Stomach smooth muscle (tissue), 2 donors: ENCODE measurements around the gene PARP4.
"Not testable (repeated sequence)": the region's sequence is repeated elsewhere in the genome, so short reads cannot be mapped to it uniquely, and the experiment has no call there.

Experiments
- H3K27ac ChIP-seq: one replicate; pipeline ENCODE4 v1.7.0; 2013; ENCODE audit warnings: mild to moderate bottlenecking, low read length, inconsistent platforms
- H3K27me3 ChIP-seq, 2 donors: one replicate each; pipeline ENCODE4 v1.7.0; 2013; ENCODE audit warnings: low read length in 2 of 2; ENCODE audit not compliant: insufficient read depth in 2 of 2, control insufficient read depth in 1 of 2
- H3K36me3 ChIP-seq, 2 donors: one replicate each; pipeline ENCODE4 v1.7.0; 2013; ENCODE audit warnings: low read length in 2 of 2; ENCODE audit not compliant: control insufficient read depth in 2 of 2, insufficient read depth in 2 of 2
- H3K4me1 ChIP-seq: one replicate; pipeline ENCODE4 v1.7.0; 2013; ENCODE audit warnings: low read length; ENCODE audit not compliant: control insufficient read depth, insufficient read depth
- H3K4me3 ChIP-seq, 2 donors: one replicate each; pipeline ENCODE4 v1.7.0; 2013; ENCODE audit warnings: low read length in 2 of 2
- H3K9ac ChIP-seq, 2 donors: one replicate each; pipeline ENCODE4 v1.7.0; 2013; ENCODE audit warnings: low read length in 2 of 2, mild to moderate bottlenecking in 1 of 2
- H3K9me3 ChIP-seq, 2 donors: one replicate each; pipeline ENCODE4 v1.7.0; 2013; ENCODE audit warnings: low read length in 2 of 2; ENCODE audit not compliant: control insufficient read depth in 2 of 2
- donor health status: healthy.
- donor health status: Pancreatic carcinoma.

Gene PARP4

GRCh38 chr13:24529478-24529877 lies 16.9 kb upstream of the PARP4 start:
- Histone ChIP-seq H3K27me3 (peaks cover 0 to 7% of the 10 kb centered on the region in 2 donors), H3K4me1 (no peaks in the 10 kb centered on the region), H3K36me3 (no peaks in the 10 kb centered on the region), H3K27ac (no peak overlapping the region), H3K9me3 (no peaks in the 10 kb centered on the region), H3K9ac (no peak overlapping the region), H3K4me3 (no peak overlapping the region)

GRCh38 chr13:24528816-24529398 lies 16.3 kb upstream of the PARP4 start:
- no peaks in the 10 kb centered on the region for H3K9me3 ChIP-seq
- H3K4me1 ChIP-seq: no peaks in the 10 kb centered on the region
- H3K36me3 ChIP-seq: no peaks in the 10 kb centered on the region
- H3K4me3 ChIP-seq: no peak overlapping the region
- H3K27ac ChIP-seq: no peak overlapping the region
- no peak overlapping the region for H3K9ac ChIP-seq
- peaks cover 0 to 7% of the 10 kb centered on the region in 2 donors for H3K27me3 ChIP-seq

GRCh38 chr13:24527266-24527775 lies 14.7 kb upstream of the PARP4 start:
- no peaks in the 10 kb centered on the region for H3K4me1 ChIP-seq
- no peaks in the 10 kb centered on the region for H3K9me3 ChIP-seq
- no peak overlapping the region for H3K9ac ChIP-seq
- H3K27ac ChIP-seq: no peak overlapping the region
- H3K4me3 ChIP-seq: no peak overlapping the region
- H3K27me3 ChIP-seq: peaks cover 0 to 7% of the 10 kb centered on the region in 2 donors
- H3K36me3 ChIP-seq: no peaks in the 10 kb centered on the region

GRCh38 chr13:24520733-24521132 lies 8.2 kb upstream of the PARP4 start:
- H3K9ac ChIP-seq: no peak overlapping the region
- no peaks in the 10 kb centered on the region for H3K36me3 ChIP-seq
- no peak overlapping the region for H3K4me3 ChIP-seq
- H3K4me1 ChIP-seq: no peaks in the 10 kb centered on the region
- H3K27me3 ChIP-seq: no peaks in the 10 kb centered on the region
- no peaks in the 10 kb centered on the region for H3K9me3 ChIP-seq
- no peak overlapping the region for H3K27ac ChIP-seq

- Histone ChIP-seq H3K4me1 (peaks cover 2% of the 10 kb centered on the region), H3K27me3 (no peaks in the 10 kb centered on the region), H3K27ac (no peak overlapping the region), H3K4me3 (no peak overlapping the region), H3K9ac (no peak overlapping the region), H3K36me3 (no peaks in the 10 kb centered on the region), H3K9me3 (no peaks in the 10 kb centered on the region)
These were observed 4.3 kb upstream of the PARP4 start for GRCh38 chr13:24516919-24517318.

- H3K9me3 ChIP-seq: no peaks in the 10 kb centered on the region
- peaks cover 14% of the 10 kb centered on the region for H3K4me1 ChIP-seq
- peak overlapping the region; percentile 81 for H3K27ac ChIP-seq
- H3K9ac ChIP-seq: peak overlapping the region; percentile 69 to 87
- peak overlapping the region; percentile 94 to 95 for H3K4me3 ChIP-seq
- no peaks in the 10 kb centered on the region for H3K36me3 ChIP-seq
- H3K27me3 ChIP-seq: no peaks in the 10 kb centered on the region
These were observed 283 bp upstream of the PARP4 start for GRCh38 chr13:24512908-24513213.

GRCh38 chr13:24511816-24512196 lies 772 bp downstream of the PARP4 start:
- Histone ChIP-seq H3K27ac (peak overlapping the region; percentile 81), H3K36me3 (no peaks in the 10 kb centered on the region), H3K9ac (peak overlapping the region; percentile 69 to 87), H3K4me3 (peak overlapping the region; percentile 94 to 95), H3K4me1 (peaks cover 14% of the 10 kb centered on the region), H3K9me3 (no peaks in the 10 kb centered on the region), H3K27me3 (no peaks in the 10 kb centered on the region)

- H3K27ac ChIP-seq: peak overlapping the region; percentile 81
- H3K9me3 ChIP-seq: no peaks in the 10 kb centered on the region
- peak overlapping the region; percentile 69 to 87 for H3K9ac ChIP-seq
- no peaks in the 10 kb centered on the region for H3K36me3 ChIP-seq
- peak overlapping the region; percentile 94 to 95 for H3K4me3 ChIP-seq
- peaks cover 14% of the 10 kb centered on the region for H3K4me1 ChIP-seq
- H3K27me3 ChIP-seq: no peaks in the 10 kb centered on the region
These were observed 1.4 kb downstream of the PARP4 start for GRCh38 chr13:24511019-24511815.

- Histone ChIP-seq H3K4me3 (no peak overlapping the region), H3K9me3 (no peaks in the 10 kb centered on the region), H3K27ac (no peak overlapping the region), H3K4me1 (peaks cover 20% of the 10 kb centered on the region), H3K27me3 (no peaks in the 10 kb centered on the region), H3K9ac (no peak overlapping the region), H3K36me3 (peaks cover 0 to 2% of the 10 kb centered on the region in 2 donors)
These were observed 5.8 kb downstream of the PARP4 start for GRCh38 chr13:24506698-24507335.

- peaks cover 17% of the 10 kb centered on the region for H3K4me1 ChIP-seq
- not testable (repeated sequence) for H3K36me3 ChIP-seq, H3K4me3 ChIP-seq, H3K9ac ChIP-seq, H3K9me3 ChIP-seq, H3K27me3 ChIP-seq, H3K27ac ChIP-seq
These were observed 6.3 kb downstream of the PARP4 start for GRCh38 chr13:24506283-24506682.

GRCh38 chr13:24505756-24506155 lies 6.8 kb downstream of the PARP4 start:
- Histone ChIP-seq H3K36me3 (peaks cover 0 to 5% of the 10 kb centered on the region in 2 donors), H3K27ac (no peak overlapping the region), H3K9me3 (no peaks in the 10 kb centered on the region), H3K27me3 (no peaks in the 10 kb centered on the region), H3K4me3 (no peak overlapping the region), H3K9ac (no peak overlapping the region), H3K4me1 (peaks cover 11% of the 10 kb centered on the region)
